ENCODE results near the gene SNRNP200.

Gene SNRNP200

GRCh38 chr2:96287273-96287856, 18.0 kb downstream of the SNRNP200 start:
- POLR2A ChIA-PET, result no interaction called here
- H3K4me1 ChIP-seq (ENCODE audit: control insufficient read depth, insufficient read depth, low read length), result no peaks in the 10 kb centered on the region

DNA sequence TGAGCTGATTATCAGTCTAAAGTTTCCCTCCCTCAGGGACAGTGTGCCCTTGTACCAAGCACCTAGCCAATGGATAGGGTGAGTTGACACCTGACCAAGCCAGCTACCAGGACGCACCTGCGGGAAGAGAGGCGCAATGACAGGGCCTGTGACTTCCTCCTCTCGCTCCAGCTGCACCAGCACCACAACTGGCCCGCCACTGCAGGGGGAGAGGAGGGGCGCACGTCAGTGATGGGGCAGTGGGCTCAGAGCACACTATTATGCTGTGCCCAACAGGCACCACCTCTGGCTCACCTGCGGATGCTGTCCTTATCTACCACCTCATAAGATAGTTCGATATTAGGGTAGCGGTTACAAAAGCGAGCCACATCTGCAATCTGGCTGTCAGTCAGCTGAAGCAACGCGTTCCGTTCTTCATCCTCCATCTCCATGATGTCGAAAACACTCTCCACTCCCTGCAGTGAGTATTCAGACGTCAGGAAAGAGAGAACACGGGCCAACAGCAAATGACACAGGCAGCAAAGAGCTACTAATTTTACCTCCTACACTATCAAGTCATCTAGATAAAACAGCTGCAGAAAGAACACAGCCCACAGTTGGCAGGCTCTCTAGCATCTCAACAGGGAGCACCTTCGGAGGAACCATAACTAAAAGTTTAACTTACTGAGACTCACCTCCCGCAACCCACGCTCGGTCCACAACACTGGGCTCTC, 28.4 kb downstream of the SNRNP200 start:
- POLR2A ChIA-PET, result interaction anchor here (0.6 to 3.7 kb wide), 2 partner anchors 10 to 17 kb away, joined by 6 to 11 read pairs; partner anchors contain the start of genes CIAO1 and TMEM127
- H3K9me3 ChIP-seq (ENCODE audit: control insufficient read depth, insufficient read depth, low read depth, low read length), result no peaks in the 10 kb centered on the region
- TF ChIP-seq KLF1 (tag by site-specific recombination; IDR thresholded peaks at IDR 0.05) (no peak), ZNF112 (tag by site-specific recombination; IDR thresholded peaks at IDR 0.05) (no peak), ZNF2 (tag by site-specific recombination; IDR thresholded peaks at IDR 0.05) (no peak), ZNF510 (tag by site-specific recombination; IDR thresholded peaks at IDR 0.05; ENCODE audit: insufficient replicate concordance) (no peak), MYNN (tag by site-specific recombination; IDR thresholded peaks at IDR 0.05; ENCODE audit: borderline replicate concordance) (no peak), SP2 (tag by site-specific recombination; IDR thresholded peaks at IDR 0.05) (no peak), BCL6B (tag by site-specific recombination; IDR thresholded peaks at IDR 0.05) (no peak), ZNF223 (tag by site-specific recombination; IDR thresholded peaks at IDR 0.05) (no peak)
- TF ChIP-seq, protein P1, sequence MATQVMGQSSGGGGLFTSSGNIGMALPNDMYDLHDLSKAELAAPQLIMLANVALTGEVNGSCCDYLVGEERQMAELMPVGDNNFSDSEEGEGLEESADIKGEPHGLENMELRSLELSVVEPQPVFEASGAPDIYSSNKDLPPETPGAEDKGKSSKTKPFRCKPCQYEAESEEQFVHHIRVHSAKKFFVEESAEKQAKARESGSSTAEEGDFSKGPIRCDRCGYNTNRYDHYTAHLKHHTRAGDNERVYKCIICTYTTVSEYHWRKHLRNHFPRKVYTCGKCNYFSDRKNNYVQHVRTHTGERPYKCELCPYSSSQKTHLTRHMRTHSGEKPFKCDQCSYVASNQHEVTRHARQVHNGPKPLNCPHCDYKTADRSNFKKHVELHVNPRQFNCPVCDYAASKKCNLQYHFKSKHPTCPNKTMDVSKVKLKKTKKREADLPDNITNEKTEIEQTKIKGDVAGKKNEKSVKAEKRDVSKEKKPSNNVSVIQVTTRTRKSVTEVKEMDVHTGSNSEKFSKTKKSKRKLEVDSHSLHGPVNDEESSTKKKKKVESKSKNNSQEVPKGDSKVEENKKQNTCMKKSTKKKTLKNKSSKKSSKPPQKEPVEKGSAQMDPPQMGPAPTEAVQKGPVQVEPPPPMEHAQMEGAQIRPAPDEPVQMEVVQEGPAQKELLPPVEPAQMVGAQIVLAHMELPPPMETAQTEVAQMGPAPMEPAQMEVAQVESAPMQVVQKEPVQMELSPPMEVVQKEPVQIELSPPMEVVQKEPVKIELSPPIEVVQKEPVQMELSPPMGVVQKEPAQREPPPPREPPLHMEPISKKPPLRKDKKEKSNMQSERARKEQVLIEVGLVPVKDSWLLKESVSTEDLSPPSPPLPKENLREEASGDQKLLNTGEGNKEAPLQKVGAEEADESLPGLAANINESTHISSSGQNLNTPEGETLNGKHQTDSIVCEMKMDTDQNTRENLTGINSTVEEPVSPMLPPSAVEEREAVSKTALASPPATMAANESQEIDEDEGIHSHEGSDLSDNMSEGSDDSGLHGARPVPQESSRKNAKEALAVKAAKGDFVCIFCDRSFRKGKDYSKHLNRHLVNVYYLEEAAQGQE (tag by site-specific recombination; IDR thresholded peaks at IDR 0.05), result no peak
- no peak overlapping the region for H3K27ac ChIP-seq (ENCODE audit: extremely low read depth, low read depth, low read length)
- H3K4me3 ChIP-seq (ENCODE audit: low read depth, low read length), result no peak overlapping the region
- CTCF ChIA-PET, result interaction anchor here (0.6 to 2.0 kb wide), 4 partner anchors 35 to 629 kb away, joined by 3 to 5 read pairs (median 4); no protein-coding TSS in a partner anchor
- peaks cover 52 to 85% of the 10 kb centered on the region in 2 experiments for H3K36me3 ChIP-seq (ENCODE audit: control insufficient read depth in 2 of 2, insufficient read depth in 1 of 2, low read length in 2 of 2)
- H3K4me1 ChIP-seq (ENCODE audit: control insufficient read depth, insufficient read depth, low read length), result no peaks in the 10 kb centered on the region

More at GRCh38 chr2:96287273-96287856, 18.0 kb downstream of the SNRNP200 start:
- CTCF ChIA-PET, result no interaction called here
- no peak for TF ChIP-seq ZNF707 (tag by site-specific recombination; IDR thresholded peaks at IDR 0.05)
- TF ChIP-seq ZNF560 (tag by site-specific recombination; IDR thresholded peaks at IDR 0.05; ENCODE audit: borderline replicate concordance), result no peak
- TF ChIP-seq, protein P2, sequence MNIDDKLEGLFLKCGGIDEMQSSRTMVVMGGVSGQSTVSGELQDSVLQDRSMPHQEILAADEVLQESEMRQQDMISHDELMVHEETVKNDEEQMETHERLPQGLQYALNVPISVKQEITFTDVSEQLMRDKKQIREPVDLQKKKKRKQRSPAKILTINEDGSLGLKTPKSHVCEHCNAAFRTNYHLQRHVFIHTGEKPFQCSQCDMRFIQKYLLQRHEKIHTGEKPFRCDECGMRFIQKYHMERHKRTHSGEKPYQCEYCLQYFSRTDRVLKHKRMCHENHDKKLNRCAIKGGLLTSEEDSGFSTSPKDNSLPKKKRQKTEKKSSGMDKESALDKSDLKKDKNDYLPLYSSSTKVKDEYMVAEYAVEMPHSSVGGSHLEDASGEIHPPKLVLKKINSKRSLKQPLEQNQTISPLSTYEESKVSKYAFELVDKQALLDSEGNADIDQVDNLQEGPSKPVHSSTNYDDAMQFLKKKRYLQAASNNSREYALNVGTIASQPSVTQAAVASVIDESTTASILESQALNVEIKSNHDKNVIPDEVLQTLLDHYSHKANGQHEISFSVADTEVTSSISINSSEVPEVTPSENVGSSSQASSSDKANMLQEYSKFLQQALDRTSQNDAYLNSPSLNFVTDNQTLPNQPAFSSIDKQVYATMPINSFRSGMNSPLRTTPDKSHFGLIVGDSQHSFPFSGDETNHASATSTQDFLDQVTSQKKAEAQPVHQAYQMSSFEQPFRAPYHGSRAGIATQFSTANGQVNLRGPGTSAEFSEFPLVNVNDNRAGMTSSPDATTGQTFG (tag by site-specific recombination; IDR thresholded peaks at IDR 0.05; ENCODE audit: borderline replicate concordance), result no peak
- no peak for TF ChIP-seq ZNF791 (tag by site-specific recombination; IDR thresholded peaks at IDR 0.05)
- TF ChIP-seq ZXDB (tag by site-specific recombination; IDR thresholded peaks at IDR 0.05), result no peak
- TF ChIP-seq ZBTB17 (tag by site-specific recombination; IDR thresholded peaks at IDR 0.05), result no peak
- TF ChIP-seq, protein P3, sequence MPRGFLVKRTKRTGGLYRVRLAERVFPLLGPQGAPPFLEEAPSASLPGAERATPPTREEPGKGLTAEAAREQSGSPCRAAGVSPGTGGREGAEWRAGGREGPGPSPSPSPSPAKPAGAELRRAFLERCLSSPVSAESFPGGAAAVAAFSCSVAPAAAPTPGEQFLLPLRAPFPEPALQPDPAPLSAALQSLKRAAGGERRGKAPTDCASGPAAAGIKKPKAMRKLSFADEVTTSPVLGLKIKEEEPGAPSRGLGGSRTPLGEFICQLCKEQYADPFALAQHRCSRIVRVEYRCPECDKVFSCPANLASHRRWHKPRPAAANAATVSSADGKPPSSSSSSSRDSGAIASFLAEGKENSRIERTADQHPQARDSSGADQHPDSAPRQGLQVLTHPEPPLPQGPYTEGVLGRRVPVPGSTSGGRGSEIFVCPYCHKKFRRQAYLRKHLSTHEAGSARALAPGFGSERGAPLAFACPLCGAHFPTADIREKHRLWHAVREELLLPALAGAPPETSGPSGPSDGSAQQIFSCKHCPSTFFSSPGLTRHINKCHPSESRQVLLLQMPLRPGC (tag by site-specific recombination; IDR thresholded peaks at IDR 0.05), result no peak
- no peak for TF ChIP-seq PRDM1 (tag by site-specific recombination; IDR thresholded peaks at IDR 0.05)
- TF ChIP-seq ZNF571 (tag by site-specific recombination; IDR thresholded peaks at IDR 0.05), result no peak
- TF ChIP-seq ZNF324 (tag by site-specific recombination; IDR thresholded peaks at IDR 0.05), result no peak
- no peak for TF ChIP-seq TCF7L2 (IDR thresholded peaks at IDR 0.05; ENCODE audit: borderline replicate concordance, low read depth, low read length)
- no peak for TF ChIP-seq ZNF48 (tag by site-specific recombination; IDR thresholded peaks at IDR 0.05)
- TF ChIP-seq ELK4 (IDR thresholded peaks at IDR 0.05; ENCODE audit: borderline replicate concordance, low read depth, low read length), result no peak
- TF ChIP-seq ZNF274 (IDR thresholded peaks at IDR 0.05; ENCODE audit: low read length), result no peak
- TF ChIP-seq ZNF274 (tag by site-specific recombination; IDR thresholded peaks at IDR 0.05; ENCODE audit: borderline replicate concordance), result no peak
- TF ChIP-seq, protein P4, sequence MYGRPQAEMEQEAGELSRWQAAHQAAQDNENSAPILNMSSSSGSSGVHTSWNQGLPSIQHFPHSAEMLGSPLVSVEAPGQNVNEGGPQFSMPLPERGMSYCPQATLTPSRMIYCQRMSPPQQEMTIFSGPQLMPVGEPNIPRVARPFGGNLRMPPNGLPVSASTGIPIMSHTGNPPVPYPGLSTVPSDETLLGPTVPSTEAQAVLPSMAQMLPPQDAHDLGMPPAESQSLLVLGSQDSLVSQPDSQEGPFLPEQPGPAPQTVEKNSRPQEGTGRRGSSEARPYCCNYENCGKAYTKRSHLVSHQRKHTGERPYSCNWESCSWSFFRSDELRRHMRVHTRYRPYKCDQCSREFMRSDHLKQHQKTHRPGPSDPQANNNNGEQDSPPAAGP (tag by site-specific recombination; IDR thresholded peaks at IDR 0.05), result no peak
- H3K9me3 ChIP-seq (ENCODE audit: control insufficient read depth, insufficient read depth, low read depth, low read length), result no peaks in the 10 kb centered on the region
- H3K36me3 ChIP-seq (ENCODE audit: control insufficient read depth in 2 of 2, insufficient read depth in 1 of 2, low read length in 2 of 2), result peaks cover 42 to 100% of the 10 kb centered on the region in 2 experiments
- no peak overlapping the region for H3K27ac ChIP-seq (ENCODE audit: extremely low read depth, low read depth, low read length)
- no peak overlapping the region for H3K4me3 ChIP-seq (ENCODE audit: low read depth, low read length)
